ACHN (cell line): ENCODE measurements around the gene MYB.
"Not testable (repeated sequence)": the region's sequence is repeated elsewhere in the genome, so short reads cannot be mapped to it uniquely, and the experiment has no call there.

Source experiments
- DNase-seq: peaks from one replicate; pipeline ENCODE4 v3.0.0-alpha.2; 2015
- in situ Hi-C: cut with HindIII; loops from 2 replicates; pipeline ENCODE4 v1.10.0; 2017; ENCODE audit warnings: low sequenced_read_pairs, low pct_ligation_motif_present, low pct_unique_long_range_greater_than_20kb

The MYB gene

GRCh38 chr6:135230711-135231468 is 49.8 kb downstream of the MYB start:
- in situ Hi-C loops, result no loop called here

GRCh38 chr6:135231469-135231844 is 50.3 kb downstream of the MYB start:
- no peak for DNase-seq
- in situ Hi-C loops, result no loop called here

More at GRCh38 chr6:135230711-135231468, 49.8 kb downstream of the MYB start:
- no peak for DNase-seq

GRCh38 chr6:135233686-135234491 is 52.8 kb downstream of the MYB start:
- in situ Hi-C loops, result no loop called here
- DNase-seq, result no peak

- no peak for DNase-seq
- in situ Hi-C loops, result no loop called here
Observed at GRCh38 chr6:135234492-135234780, 53.3 kb downstream of the MYB start.

DNA sequence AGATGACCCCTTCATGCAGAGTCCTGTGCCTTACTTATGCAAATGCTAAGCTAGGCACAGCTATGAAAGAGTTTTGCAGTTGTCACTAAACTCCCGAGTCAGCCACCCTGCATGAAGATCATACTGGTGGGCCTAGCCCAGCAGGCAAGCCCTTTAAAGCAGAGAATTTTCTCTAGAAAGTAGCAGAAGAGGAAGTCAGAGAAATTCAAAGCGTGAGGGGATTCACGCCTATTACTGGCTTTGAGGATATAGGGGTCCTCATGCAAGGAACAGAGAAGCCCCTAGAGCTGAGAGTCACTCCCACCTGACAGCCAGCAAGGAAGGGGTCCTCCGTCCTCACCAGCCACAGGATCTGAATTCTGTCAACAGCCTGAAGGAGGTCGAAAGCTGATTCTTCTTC is 54.6 kb downstream of the MYB start:
- no peak for DNase-seq
- in situ Hi-C loops, result no loop called here

DNA sequence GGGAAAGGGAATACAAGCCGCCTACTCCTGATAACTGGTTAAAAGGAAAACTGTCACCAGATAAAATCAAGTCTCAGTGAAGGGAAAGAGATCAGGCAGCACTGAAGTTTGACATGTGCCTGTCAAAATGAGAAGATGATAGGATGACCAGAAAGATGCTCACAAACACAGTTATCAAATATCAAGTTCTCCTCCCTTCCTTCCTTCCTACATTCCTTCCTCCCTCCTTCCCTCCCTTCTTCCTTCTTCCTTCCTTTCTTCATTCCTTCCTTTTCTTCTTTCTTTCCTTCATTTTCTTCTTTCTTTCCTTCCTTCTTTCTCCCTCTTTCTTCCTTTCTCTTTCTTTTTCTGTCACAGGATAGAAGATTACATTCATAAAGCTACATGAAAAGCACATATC is 55.2 kb downstream of the MYB start:
- no peak for DNase-seq
- in situ Hi-C loops, result no loop called here

DNA sequence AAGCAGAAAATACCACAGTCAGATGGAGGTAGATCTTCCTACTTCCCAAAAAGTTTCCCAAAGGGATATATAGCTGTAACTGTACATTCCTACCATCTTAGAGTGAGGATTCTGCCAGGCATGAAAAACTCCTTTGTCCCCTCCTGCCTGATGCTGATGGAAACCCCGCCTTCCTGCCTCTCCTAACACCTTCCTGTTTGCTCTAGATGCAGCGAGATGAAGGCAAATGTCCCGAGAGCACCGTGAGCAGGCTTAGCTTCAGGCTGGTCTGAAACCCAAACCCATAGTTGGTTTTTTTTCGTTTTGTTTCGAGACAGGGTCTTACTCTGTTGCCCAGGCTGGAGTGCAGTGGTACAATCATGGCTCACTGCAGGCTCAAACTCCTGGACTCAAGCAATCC is 55.6 kb downstream of the MYB start:
- DNase-seq, result no peak
- in situ Hi-C loops, result no loop called here

DNA sequence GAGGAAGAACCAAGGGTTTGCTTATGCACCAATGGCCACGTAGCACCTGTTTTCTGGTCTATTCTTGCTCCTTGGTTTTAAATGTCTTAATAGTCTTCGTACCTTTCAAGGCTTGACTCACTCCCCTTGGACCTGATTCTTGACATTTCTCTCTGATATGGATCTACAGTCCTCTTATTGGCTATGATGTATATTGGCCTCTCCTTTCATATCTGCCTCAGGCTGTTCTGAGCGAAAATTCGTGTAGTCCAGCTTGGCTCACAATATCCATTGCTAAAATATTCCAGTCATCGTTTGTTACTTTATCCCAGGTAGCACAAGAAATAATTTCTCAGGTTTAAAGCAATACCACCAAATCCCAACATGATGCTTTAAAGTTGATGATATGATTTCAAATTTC is 59.6 kb downstream of the MYB start:
- DNase-seq, result no peak
- in situ Hi-C loops, result no loop called here

DNA sequence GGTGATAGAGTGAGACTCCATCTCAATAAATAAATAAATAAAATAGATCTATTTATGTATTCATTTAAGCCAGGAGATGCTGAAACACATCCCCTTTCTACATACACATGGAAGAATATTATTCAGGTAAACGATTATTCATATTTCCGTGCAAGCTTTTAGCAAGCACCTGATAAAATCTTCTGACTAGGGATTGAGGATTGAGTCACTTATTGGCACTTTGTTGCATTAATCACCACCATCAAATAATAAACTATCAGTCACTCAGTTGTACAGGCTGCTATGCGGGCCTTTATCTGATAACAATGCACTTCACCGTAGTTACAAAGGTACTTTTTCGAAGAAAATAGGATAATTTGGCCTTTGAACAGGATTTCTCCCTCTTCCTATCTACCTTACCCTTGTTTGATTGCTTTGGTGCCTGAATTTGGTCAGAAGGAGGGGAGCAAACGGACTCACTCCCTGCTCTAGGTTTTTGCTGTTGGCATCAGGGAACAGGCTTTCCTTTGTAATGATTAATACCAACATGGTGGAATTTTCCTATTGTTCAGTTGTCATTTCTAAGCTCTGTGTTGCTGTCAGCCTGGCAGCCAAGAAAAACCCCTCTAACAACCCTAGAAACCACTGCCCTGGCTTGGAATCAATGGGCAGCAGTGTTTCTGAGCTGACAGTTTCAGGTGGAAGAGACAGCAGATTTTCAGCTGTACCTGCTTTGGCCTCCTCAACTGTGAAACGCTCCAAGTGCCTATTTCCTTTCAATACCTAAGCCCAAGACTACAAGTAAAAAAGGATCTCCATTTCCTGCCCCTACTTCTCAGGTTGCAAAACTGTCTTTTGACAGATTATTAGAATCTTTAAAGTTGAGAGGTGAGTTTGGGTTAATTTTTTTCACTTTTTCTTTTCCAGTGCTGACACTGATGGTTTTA is 63.0 kb downstream of the MYB start:
- DNase-seq, result no peak
- in situ Hi-C loops, result no loop called here

- in situ Hi-C loops, result no loop called here
- DNase-seq, result no peak
Observed at GRCh38 chr6:135244805-135245204, 63.7 kb downstream of the MYB start.

GRCh38 chr6:135246412-135247012 is 65.4 kb downstream of the MYB start:
- DNase-seq, in situ Hi-C loops: not testable (repeated sequence)

DNA sequence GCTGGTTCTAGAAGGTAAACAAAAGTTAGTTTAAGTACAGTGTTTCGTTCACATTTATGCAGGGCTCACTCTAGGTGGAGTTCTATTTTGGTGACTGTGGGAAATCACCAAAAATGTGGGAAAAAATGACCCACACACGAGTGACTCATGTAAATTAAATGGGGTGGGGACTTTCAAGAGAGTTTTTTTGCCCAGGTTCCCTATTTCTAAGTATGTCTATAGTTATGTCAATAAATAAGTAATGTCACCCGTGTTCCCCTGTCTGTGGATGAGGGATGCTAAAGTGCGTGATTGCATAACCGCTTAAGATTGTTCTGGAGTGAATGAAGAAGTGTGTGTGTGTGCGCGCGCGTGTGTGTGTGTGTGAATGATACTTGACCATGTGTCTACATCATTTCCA is 69.1 kb downstream of the MYB start:
- DNase-seq, result no peak
- in situ Hi-C loops, result no loop called here

DNA sequence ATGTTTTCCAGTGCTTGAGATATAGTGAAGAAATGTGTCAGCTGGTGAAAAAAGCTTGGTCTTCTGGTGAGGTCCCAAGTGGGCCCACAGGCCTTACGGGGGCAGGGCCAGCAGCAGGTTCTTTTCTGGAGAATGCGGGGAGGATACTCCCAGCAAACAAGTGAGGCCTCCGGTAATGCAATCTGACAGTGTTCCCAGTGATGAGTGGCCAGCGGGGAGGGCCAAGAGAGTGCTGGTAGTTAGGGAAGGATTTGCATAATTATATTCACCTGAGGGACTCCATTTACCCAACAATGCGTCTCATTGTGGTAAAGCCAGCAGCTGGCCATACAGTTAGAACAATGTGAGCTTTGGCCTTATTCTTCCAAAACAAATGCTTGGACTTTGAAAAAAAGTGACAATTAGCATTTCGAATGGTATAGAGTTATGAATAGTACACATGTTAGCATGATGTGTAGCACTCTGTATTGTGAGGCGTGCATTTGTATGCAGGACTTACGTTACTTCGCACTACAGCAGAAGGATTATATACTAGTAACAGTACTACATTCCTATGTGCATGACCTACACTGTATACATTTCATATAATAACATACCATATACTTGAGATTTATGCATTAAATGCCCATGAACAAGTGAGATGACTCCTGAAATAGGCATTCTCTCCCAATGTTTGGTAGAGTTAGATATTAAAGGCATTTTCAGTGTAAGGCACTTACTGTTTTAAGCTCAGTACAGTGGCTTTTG is 69.8 kb downstream of the MYB start:
- in situ Hi-C loops, result no loop called here
- DNase-seq, result no peak

- DNase-seq, result no peak
- in situ Hi-C loops, result no loop called here
Observed at GRCh38 chr6:135251498-135252441, 70.7 kb downstream of the MYB start.

DNA sequence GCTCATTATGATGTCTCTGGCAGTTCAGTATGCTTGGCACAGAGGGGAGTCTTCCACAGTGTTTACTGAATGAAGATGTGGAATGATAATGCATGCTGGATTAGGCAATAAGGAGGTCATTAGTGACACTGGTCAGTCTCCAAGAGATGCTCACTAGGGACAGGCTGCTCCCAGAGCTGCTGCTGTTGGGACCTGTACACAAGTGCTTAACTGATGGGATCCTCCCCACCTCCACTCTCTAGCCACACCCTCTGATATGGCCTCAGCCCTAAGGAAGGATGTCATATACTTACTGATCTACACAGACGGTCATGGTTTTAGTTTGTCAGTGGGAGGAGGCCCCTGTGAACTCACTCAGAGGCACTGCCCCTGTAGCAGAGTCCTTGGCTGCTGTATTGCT is 73.4 kb downstream of the MYB start:
- in situ Hi-C loops, result no loop called here
- DNase-seq, result no peak

- in situ Hi-C loops, result no loop called here
Observed at GRCh38 chr6:135256866-135257265, 75.8 kb downstream of the MYB start.

More at GRCh38 chr6:135256866-135257265, 75.8 kb downstream of the MYB start:
- no peak for DNase-seq
